NOMO-1 (cell line): Measurements from ENCODE around the gene KCNN3.
A peak's percentile ranks its signal among the peaks of the same experiment; 100 is the strongest.

Experiments used
- DNase-seq, 2 experiments: peaks; one replicate each; lab custom pipeline; 2025; ENCODE audit not compliant: unreplicated experiment in 2 of 2; lab: John Stamatoyannopoulos, UW

KCNN3 gene

GRCh38 chr1:154739654-154740053 is 130.4 kb downstream of the KCNN3 start:
- no peak for DNase-seq

GRCh38 chr1:154736841-154737240 is 133.2 kb downstream of the KCNN3 start:
- DNase-seq: peak; percentile 15 to 50

GRCh38 chr1:154735804-154736168 is 134.3 kb downstream of the KCNN3 start:
- DNase-seq: no peak

- DNase-seq: no peak
Observed at GRCh38 chr1:154735061-154735803, 134.8 kb downstream of the KCNN3 start.

- DNase-seq: no peak
Observed at GRCh38 chr1:154733621-154734020, 136.5 kb downstream of the KCNN3 start.

GRCh38 chr1:154730986-154731489 is 139.0 kb downstream of the KCNN3 start:
- DNase-seq: no peak

- DNase-seq: peak in 1 of 2 experiments; percentile 42
Observed at GRCh38 chr1:154730259-154730658, 139.8 kb downstream of the KCNN3 start.

GRCh38 chr1:154729577-154729976 is 140.5 kb downstream of the KCNN3 start:
- DNase-seq: no peak

- DNase-seq: no peak
Observed at GRCh38 chr1:154729031-154729442, 141.0 kb downstream of the KCNN3 start.

GRCh38 chr1:154726896-154727753 is 143.0 kb downstream of the KCNN3 start:
- no peak for DNase-seq

GRCh38 chr1:154726443-154726842 is 143.6 kb downstream of the KCNN3 start:
- DNase-seq: peak in 1 of 2 experiments; percentile 18

GRCh38 chr1:154725865-154726264 is 144.2 kb downstream of the KCNN3 start:
- no peak for DNase-seq

GRCh38 chr1:154720328-154721297 is 149.5 kb downstream of the KCNN3 start:
- DNase-seq: peak; percentile 76 to 77

- peak; percentile 39 to 53 for DNase-seq
Observed at GRCh38 chr1:154719586-154720327, 150.3 kb downstream of the KCNN3 start.

- no peak for DNase-seq
Observed at GRCh38 chr1:154718566-154718965, 151.5 kb downstream of the KCNN3 start.

- no peak for DNase-seq
Observed at GRCh38 chr1:154717528-154717924, 152.6 kb downstream of the KCNN3 start.

- DNase-seq: no peak
Observed at GRCh38 chr1:154716614-154717527, 153.2 kb downstream of the KCNN3 start.

- DNase-seq: peak; percentile 47 to 90
Observed at GRCh38 chr1:154716011-154716410, 154.1 kb downstream of the KCNN3 start.

GRCh38 chr1:154715385-154715784 is 154.7 kb downstream of the KCNN3 start:
- no peak for DNase-seq
